Measurements from ENCODE around the gene LAMB4.

The LAMB4 gene

GRCh38 chr7:108130261-108130660 is at the start of gene LAMB4:
TSS of gene LAMB4 (minus strand) at chr7:108130361. CDS start at chr7:108123164, 7,197 bp downstream.
- Histone ChIP-seq H3K4me1 (ENCODE audit: control insufficient read depth, insufficient read depth, low read length) (peaks cover 13% of the 10 kb centered on the region), H3K27me3 (replicated peaks; ENCODE audit: control insufficient read depth, insufficient read depth, low read length) (no peaks in the 10 kb centered on the region), H3K9ac (ENCODE audit: low read length) (no peak within 1 kb of the TSS), H3K4me3 (ENCODE audit: low read length) (no peak within 1 kb of the TSS), H3K9me3 (ENCODE audit: control insufficient read depth, low read length) (no peaks in the 10 kb centered on the region), H3K36me3 (ENCODE audit: control insufficient read depth, insufficient read depth, low read length, severe bottlenecking) (no peaks in the 10 kb centered on the region)
- no peak for DNase-seq (ENCODE audit: low read depth)

- peaks cover 94% of the 10 kb centered on the region for H3K36me3 ChIP-seq (ENCODE audit: control insufficient read depth, insufficient read depth, low read length, severe bottlenecking)
- DNase-seq (ENCODE audit: low read depth) = no peak
- no peak overlapping the region for H3K9ac ChIP-seq (ENCODE audit: low read length)
- H3K4me3 ChIP-seq (ENCODE audit: low read length) = no peak overlapping the region
- no peaks in the 10 kb centered on the region for H3K4me1 ChIP-seq (ENCODE audit: control insufficient read depth, insufficient read depth, low read length)
- no peaks in the 10 kb centered on the region for H3K9me3 ChIP-seq (ENCODE audit: control insufficient read depth, low read length)
- no peaks in the 10 kb centered on the region for H3K27me3 ChIP-seq (replicated peaks; ENCODE audit: control insufficient read depth, insufficient read depth, low read length)
Measured at GRCh38 chr7:108178398-108178797, 48.2 kb upstream of the LAMB4 start.

GRCh38 chr7:108171164-108171563 is 41.0 kb upstream of the LAMB4 start:
- H3K9me3 ChIP-seq (ENCODE audit: control insufficient read depth, low read length) = no peaks in the 10 kb centered on the region
- no peaks in the 10 kb centered on the region for H3K27me3 ChIP-seq (replicated peaks; ENCODE audit: control insufficient read depth, insufficient read depth, low read length)
- H3K9ac ChIP-seq (ENCODE audit: low read length) = no peak overlapping the region
- H3K4me1 ChIP-seq (ENCODE audit: control insufficient read depth, insufficient read depth, low read length) = peaks cover 9% of the 10 kb centered on the region
- H3K36me3 ChIP-seq (ENCODE audit: control insufficient read depth, insufficient read depth, low read length, severe bottlenecking) = peaks cover 60% of the 10 kb centered on the region
- no peak overlapping the region for H3K4me3 ChIP-seq (ENCODE audit: low read length)
- no peak for DNase-seq (ENCODE audit: low read depth)

- H3K27me3 ChIP-seq (replicated peaks; ENCODE audit: control insufficient read depth, insufficient read depth, low read length) = no peaks in the 10 kb centered on the region
- no peaks in the 10 kb centered on the region for H3K9me3 ChIP-seq (ENCODE audit: control insufficient read depth, low read length)
- no peak overlapping the region for H3K4me3 ChIP-seq (ENCODE audit: low read length)
- peaks cover 51% of the 10 kb centered on the region for H3K36me3 ChIP-seq (ENCODE audit: control insufficient read depth, insufficient read depth, low read length, severe bottlenecking)
- DNase-seq (ENCODE audit: low read depth) = no peak
- H3K9ac ChIP-seq (ENCODE audit: low read length) = no peak overlapping the region
- H3K4me1 ChIP-seq (ENCODE audit: control insufficient read depth, insufficient read depth, low read length) = peaks cover 9% of the 10 kb centered on the region
Measured at GRCh38 chr7:108170251-108170650, 40.1 kb upstream of the LAMB4 start.

- no peaks in the 10 kb centered on the region for H3K9me3 ChIP-seq (ENCODE audit: control insufficient read depth, low read length)
- H3K4me1 ChIP-seq (ENCODE audit: control insufficient read depth, insufficient read depth, low read length) = peaks cover 9% of the 10 kb centered on the region
- H3K27me3 ChIP-seq (replicated peaks; ENCODE audit: control insufficient read depth, insufficient read depth, low read length) = no peaks in the 10 kb centered on the region
- no peak for DNase-seq (ENCODE audit: low read depth)
- peaks cover 42% of the 10 kb centered on the region for H3K36me3 ChIP-seq (ENCODE audit: control insufficient read depth, insufficient read depth, low read length, severe bottlenecking)
- H3K9ac ChIP-seq (ENCODE audit: low read length) = peak overlapping the region; percentile 32
- H3K4me3 ChIP-seq (ENCODE audit: low read length) = peak overlapping the region; percentile 64
Measured at GRCh38 chr7:108167460-108167859, 37.3 kb upstream of the LAMB4 start.

- Histone ChIP-seq H3K9me3 (ENCODE audit: control insufficient read depth, low read length) (no peaks in the 10 kb centered on the region), H3K4me1 (ENCODE audit: control insufficient read depth, insufficient read depth, low read length) (peaks cover 9% of the 10 kb centered on the region), H3K27me3 (replicated peaks; ENCODE audit: control insufficient read depth, insufficient read depth, low read length) (no peaks in the 10 kb centered on the region), H3K4me3 (ENCODE audit: low read length) (no peak overlapping the region), H3K9ac (ENCODE audit: low read length) (no peak overlapping the region), H3K36me3 (ENCODE audit: control insufficient read depth, insufficient read depth, low read length, severe bottlenecking) (peaks cover 42% of the 10 kb centered on the region)
- no peak for DNase-seq (ENCODE audit: low read depth)
Measured at GRCh38 chr7:108166687-108167086, 36.5 kb upstream of the LAMB4 start.

GRCh38 chr7:108165723-108166122 is 35.6 kb upstream of the LAMB4 start:
- peaks cover 9% of the 10 kb centered on the region for H3K4me1 ChIP-seq (ENCODE audit: control insufficient read depth, insufficient read depth, low read length)
- no peaks in the 10 kb centered on the region for H3K9me3 ChIP-seq (ENCODE audit: control insufficient read depth, low read length)
- no peak overlapping the region for H3K4me3 ChIP-seq (ENCODE audit: low read length)
- no peak for DNase-seq (ENCODE audit: low read depth)
- no peaks in the 10 kb centered on the region for H3K27me3 ChIP-seq (replicated peaks; ENCODE audit: control insufficient read depth, insufficient read depth, low read length)
- H3K36me3 ChIP-seq (ENCODE audit: control insufficient read depth, insufficient read depth, low read length, severe bottlenecking) = peaks cover 32% of the 10 kb centered on the region
- no peak overlapping the region for H3K9ac ChIP-seq (ENCODE audit: low read length)

GRCh38 chr7:108164946-108165345 is 34.8 kb upstream of the LAMB4 start:
- H3K9ac ChIP-seq (ENCODE audit: low read length) = no peak overlapping the region
- no peaks in the 10 kb centered on the region for H3K27me3 ChIP-seq (replicated peaks; ENCODE audit: control insufficient read depth, insufficient read depth, low read length)
- H3K4me1 ChIP-seq (ENCODE audit: control insufficient read depth, insufficient read depth, low read length) = peaks cover 9% of the 10 kb centered on the region
- H3K36me3 ChIP-seq (ENCODE audit: control insufficient read depth, insufficient read depth, low read length, severe bottlenecking) = peaks cover 35% of the 10 kb centered on the region
- H3K4me3 ChIP-seq (ENCODE audit: low read length) = no peak overlapping the region
- no peak for DNase-seq (ENCODE audit: low read depth)
- H3K9me3 ChIP-seq (ENCODE audit: control insufficient read depth, low read length) = no peaks in the 10 kb centered on the region

GRCh38 chr7:108164342-108164741 is 34.2 kb upstream of the LAMB4 start:
- H3K27me3 ChIP-seq (replicated peaks; ENCODE audit: control insufficient read depth, insufficient read depth, low read length) = no peaks in the 10 kb centered on the region
- no peak overlapping the region for H3K9ac ChIP-seq (ENCODE audit: low read length)
- no peak overlapping the region for H3K4me3 ChIP-seq (ENCODE audit: low read length)
- peaks cover 35% of the 10 kb centered on the region for H3K36me3 ChIP-seq (ENCODE audit: control insufficient read depth, insufficient read depth, low read length, severe bottlenecking)
- H3K9me3 ChIP-seq (ENCODE audit: control insufficient read depth, low read length) = no peaks in the 10 kb centered on the region
- peaks cover 9% of the 10 kb centered on the region for H3K4me1 ChIP-seq (ENCODE audit: control insufficient read depth, insufficient read depth, low read length)
- no peak for DNase-seq (ENCODE audit: low read depth)

GRCh38 chr7:108158776-108159175 is 28.6 kb upstream of the LAMB4 start:
- peak; percentile 14 for DNase-seq (ENCODE audit: low read depth)
- H3K9ac ChIP-seq (ENCODE audit: low read length) = no peak overlapping the region
- H3K4me1 ChIP-seq (ENCODE audit: control insufficient read depth, insufficient read depth, low read length) = peaks cover 8% of the 10 kb centered on the region
- H3K9me3 ChIP-seq (ENCODE audit: control insufficient read depth, low read length) = no peaks in the 10 kb centered on the region
- H3K36me3 ChIP-seq (ENCODE audit: control insufficient read depth, insufficient read depth, low read length, severe bottlenecking) = peaks cover 57% of the 10 kb centered on the region
- H3K4me3 ChIP-seq (ENCODE audit: low read length) = no peak overlapping the region
- no peaks in the 10 kb centered on the region for H3K27me3 ChIP-seq (replicated peaks; ENCODE audit: control insufficient read depth, insufficient read depth, low read length)

- DNase-seq (ENCODE audit: low read depth) = no peak
- Histone ChIP-seq H3K4me1 (ENCODE audit: control insufficient read depth, insufficient read depth, low read length) (peaks cover 8% of the 10 kb centered on the region), H3K36me3 (ENCODE audit: control insufficient read depth, insufficient read depth, low read length, severe bottlenecking) (peaks cover 49% of the 10 kb centered on the region), H3K27me3 (replicated peaks; ENCODE audit: control insufficient read depth, insufficient read depth, low read length) (no peaks in the 10 kb centered on the region), H3K9ac (ENCODE audit: low read length) (no peak overlapping the region), H3K9me3 (ENCODE audit: control insufficient read depth, low read length) (no peaks in the 10 kb centered on the region), H3K4me3 (ENCODE audit: low read length) (no peak overlapping the region)
Measured at GRCh38 chr7:108157606-108158335, 27.6 kb upstream of the LAMB4 start.

Measured in adipocyte (in vitro differentiated cells).